DND-41 (cell line): Measurements from ENCODE around the gene CACNA1H.
"Not testable (repeated sequence)": the region's sequence is repeated elsewhere in the genome, so short reads cannot be mapped to it uniquely, and the experiment has no call there.

Experiments
- EZH2 ChIP-seq: IDR thresholded peaks from 3 replicates; pipeline ENCODE4 v1.6.1; 2012; ENCODE audit warnings: borderline replicate concordance, low read depth, mild to moderate bottlenecking, moderate library complexity, low read length, inconsistent platforms; ENCODE audit not compliant: severe bottlenecking
- TF ChIP-seq, protein P1 (sequence below): IDR thresholded peaks from 2 replicates; pipeline ENCODE4 v1.5.1; 2012; ENCODE audit warnings: borderline replicate concordance, low read length, moderate library complexity, mild to moderate bottlenecking; ENCODE audit not compliant: poor library complexity, severe bottlenecking; ENCODE audit errors: extremely low read depth

DNA sequence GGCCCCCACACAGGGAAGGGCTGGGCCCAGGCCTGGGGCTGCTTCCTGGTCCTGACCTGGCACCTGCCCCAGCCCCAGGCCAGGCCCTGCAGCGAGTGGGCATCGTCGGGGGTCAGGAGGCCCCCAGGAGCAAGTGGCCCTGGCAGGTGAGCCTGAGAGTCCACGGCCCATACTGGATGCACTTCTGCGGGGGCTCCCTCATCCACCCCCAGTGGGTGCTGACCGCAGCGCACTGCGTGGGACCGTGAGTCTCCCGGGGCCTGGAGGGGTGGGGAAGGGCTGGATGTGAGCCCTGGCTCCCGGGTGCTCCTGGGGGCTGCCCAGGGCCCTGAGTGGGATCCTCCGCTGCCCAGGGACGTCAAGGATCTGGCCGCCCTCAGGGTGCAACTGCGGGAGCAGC, 88.2 kb downstream of the CACNA1H start:
- TF ChIP-seq, protein P1, sequence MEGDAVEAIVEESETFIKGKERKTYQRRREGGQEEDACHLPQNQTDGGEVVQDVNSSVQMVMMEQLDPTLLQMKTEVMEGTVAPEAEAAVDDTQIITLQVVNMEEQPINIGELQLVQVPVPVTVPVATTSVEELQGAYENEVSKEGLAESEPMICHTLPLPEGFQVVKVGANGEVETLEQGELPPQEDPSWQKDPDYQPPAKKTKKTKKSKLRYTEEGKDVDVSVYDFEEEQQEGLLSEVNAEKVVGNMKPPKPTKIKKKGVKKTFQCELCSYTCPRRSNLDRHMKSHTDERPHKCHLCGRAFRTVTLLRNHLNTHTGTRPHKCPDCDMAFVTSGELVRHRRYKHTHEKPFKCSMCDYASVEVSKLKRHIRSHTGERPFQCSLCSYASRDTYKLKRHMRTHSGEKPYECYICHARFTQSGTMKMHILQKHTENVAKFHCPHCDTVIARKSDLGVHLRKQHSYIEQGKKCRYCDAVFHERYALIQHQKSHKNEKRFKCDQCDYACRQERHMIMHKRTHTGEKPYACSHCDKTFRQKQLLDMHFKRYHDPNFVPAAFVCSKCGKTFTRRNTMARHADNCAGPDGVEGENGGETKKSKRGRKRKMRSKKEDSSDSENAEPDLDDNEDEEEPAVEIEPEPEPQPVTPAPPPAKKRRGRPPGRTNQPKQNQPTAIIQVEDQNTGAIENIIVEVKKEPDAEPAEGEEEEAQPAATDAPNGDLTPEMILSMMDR: not testable (repeated sequence)
- not testable (repeated sequence) for TF ChIP-seq EZH2
